H9 (cell line): ENCODE results near the gene AMACR. TPM values are rescaled to one million over a fixed set of nuclear protein-coding genes. Genes with fewer than 3 reads are reported as not detected.
"Not testable (repeated sequence)": the region's sequence is repeated elsewhere in the genome, so short reads cannot be mapped to it uniquely, and the experiment has no call there.

Experiments
- DNase-seq: peaks from one replicate; pipeline ENCODE4 v3.0.0-alpha.2; 2017
- H2AFZ ChIP-seq: one replicate; pipeline ENCODE4 v1.6.1; 2013; ENCODE audit warnings: mild to moderate bottlenecking, low read length, control low read depth, moderate library complexity
- H2AK5ac ChIP-seq: 2 replicates; pipeline ENCODE4 v1.6.1; 2013; ENCODE audit warnings: low read length, control low read depth, mixed read lengths; ENCODE audit not compliant: insufficient read length
- H2BK120ac ChIP-seq: one replicate; pipeline ENCODE4 v1.6.1; 2013; ENCODE audit warnings: low read depth, mild to moderate bottlenecking, low read length, control low read depth, inconsistent platforms; ENCODE audit not compliant: poor library complexity, severe bottlenecking
- H2BK12ac ChIP-seq: 2 replicates; pipeline ENCODE4 v1.6.1; 2013; ENCODE audit warnings: low read length, control low read depth, mixed read lengths, low read depth; ENCODE audit not compliant: insufficient read length
- H2BK15ac ChIP-seq: 2 replicates; pipeline ENCODE4 v1.6.1; 2013; ENCODE audit warnings: low read depth, low read length, control low read depth
- H2BK20ac ChIP-seq: one replicate; pipeline ENCODE4 v1.6.1; 2013; ENCODE audit warnings: low read depth, mild to moderate bottlenecking, low read length, control low read depth, inconsistent platforms; ENCODE audit not compliant: poor library complexity, severe bottlenecking
- H2BK5ac ChIP-seq: 2 replicates; pipeline ENCODE4 v1.6.1; 2013; ENCODE audit warnings: low read length, control low read depth, mixed read lengths; ENCODE audit not compliant: insufficient read length
- H3K14ac ChIP-seq: 2 replicates; pipeline ENCODE4 v1.6.1; 2013; ENCODE audit warnings: low read length, control low read depth; ENCODE audit not compliant: insufficient read depth
- H3K18ac ChIP-seq: 2 replicates; pipeline ENCODE4 v1.6.1; 2013; ENCODE audit warnings: low read depth, mild to moderate bottlenecking, mixed read lengths, low read length, control low read depth; ENCODE audit not compliant: insufficient read length
- H3K23ac ChIP-seq: 2 replicates; pipeline ENCODE4 v1.6.1; 2013; ENCODE audit warnings: low read length, control low read depth, mixed read lengths, low read depth; ENCODE audit not compliant: insufficient read length
- H3K23me2 ChIP-seq: 2 replicates; pipeline ENCODE4 v1.6.1; 2013; ENCODE audit warnings: low read depth, mild to moderate bottlenecking, mixed read lengths, low read length, control low read depth; ENCODE audit not compliant: insufficient read length, poor library complexity, severe bottlenecking
- H3K27ac ChIP-seq: 2 replicates; pipeline ENCODE4 v1.5.1; 2013; ENCODE audit warnings: low read length, control low read depth, mixed read lengths, low read depth; ENCODE audit not compliant: insufficient read length
- H3K27me3 ChIP-seq: 2 replicates; pipeline ENCODE4 v1.6.1; 2013; ENCODE audit warnings: low read length, control low read depth, inconsistent platforms; ENCODE audit not compliant: insufficient read depth
- H3K4ac ChIP-seq: 2 replicates; pipeline ENCODE4 v1.6.1; 2013; ENCODE audit warnings: low read depth, mild to moderate bottlenecking, control low read depth, inconsistent platforms, low read length, moderate library complexity
- H3K4me1 ChIP-seq: 2 replicates; pipeline ENCODE4 v1.6.1; 2013; ENCODE audit warnings: low read length, control low read depth, inconsistent platforms; ENCODE audit not compliant: insufficient read depth
- H3K4me2 ChIP-seq: 2 replicates; pipeline ENCODE4 v1.6.1; 2013; ENCODE audit warnings: low read length, control low read depth, mixed read lengths; ENCODE audit not compliant: insufficient read length, insufficient read depth
- H3K56ac ChIP-seq: 2 replicates; pipeline ENCODE4 v1.6.1; 2013; ENCODE audit warnings: low read depth, mild to moderate bottlenecking, mixed read lengths, low read length, control low read depth; ENCODE audit not compliant: insufficient read length
- H3K79me1 ChIP-seq: 2 replicates; pipeline ENCODE4 v1.6.1; 2013; ENCODE audit warnings: low read depth, mild to moderate bottlenecking, moderate library complexity, low read length, control low read depth, inconsistent platforms; ENCODE audit not compliant: insufficient read depth, poor library complexity, severe bottlenecking
- H3K79me2 ChIP-seq: 2 replicates; pipeline ENCODE4 v1.6.1; 2013; ENCODE audit warnings: low read length, control low read depth, inconsistent platforms; ENCODE audit not compliant: insufficient read depth
- H3K9ac ChIP-seq: 2 replicates; pipeline ENCODE4 v1.6.1; 2013; ENCODE audit warnings: low read length, control low read depth, mixed read lengths; ENCODE audit not compliant: insufficient read length; ENCODE audit errors: extremely low read depth
- H3K9me3 ChIP-seq: one replicate; pipeline ENCODE4 v1.6.1; 2013; ENCODE audit warnings: low read depth, low read length, inconsistent platforms; ENCODE audit not compliant: control insufficient read depth
- H3T11ph ChIP-seq: one replicate; pipeline ENCODE4 v1.6.1; 2013; ENCODE audit warnings: mild to moderate bottlenecking, low read length, control low read depth, inconsistent platforms
- H4K20me1 ChIP-seq: one replicate; pipeline ENCODE4 v1.6.1; 2013; ENCODE audit not compliant: control insufficient read depth, insufficient read length, insufficient read depth
- H4K5ac ChIP-seq: 2 replicates; pipeline ENCODE4 v1.6.1; 2013; ENCODE audit warnings: low read depth, mild to moderate bottlenecking, mixed read lengths, low read length, control low read depth; ENCODE audit not compliant: insufficient read length
- H4K8ac ChIP-seq: replicated peaks from 2 replicates; pipeline ENCODE4 v1.6.1; 2013; ENCODE audit warnings: low read length, control low read depth, mixed read lengths, low read depth; ENCODE audit not compliant: insufficient read length
- H4K91ac ChIP-seq: 2 replicates; pipeline ENCODE4 v1.6.1; 2013; ENCODE audit warnings: low read depth, mild to moderate bottlenecking, moderate library complexity, mixed read lengths, low read length, control low read depth; ENCODE audit not compliant: insufficient read length
- H3K27ac Mint-ChIP-seq, 3 experiments: 2 replicates in 2 of 3; 3 replicates in 1 of 3; pipeline ENCODE4 v1.8.0; 2020 to 2021; ENCODE audit warnings: mixed read lengths in 3 of 3, mild to moderate bottlenecking in 1 of 3, moderate library complexity in 1 of 3
- H3K27me3 Mint-ChIP-seq: 2 replicates; pipeline ENCODE4 v1.8.0; 2021; ENCODE audit warnings: low read depth, mild to moderate bottlenecking, moderate library complexity, mixed read lengths
- H3K36me3 Mint-ChIP-seq, 3 experiments: 2 replicates in 2 of 3; 3 replicates in 1 of 3; pipeline ENCODE4 v1.8.0; 2020 to 2021; ENCODE audit warnings: low read depth in 3 of 3, mixed read lengths in 3 of 3; ENCODE audit not compliant: insufficient read depth in 1 of 3
- H3K4me1 Mint-ChIP-seq, 2 experiments: 2 replicates each; pipeline ENCODE4 v1.8.0; 2020; ENCODE audit warnings: mixed read lengths in 2 of 2
- H3K4me3 Mint-ChIP-seq, 2 experiments: 2 replicates in 1 of 2; 3 replicates in 1 of 2; pipeline ENCODE4 v1.8.0; 2020 to 2021; ENCODE audit warnings: mild to moderate bottlenecking in 2 of 2, mixed read lengths in 2 of 2, moderate library complexity in 1 of 2
- H3K9me3 Mint-ChIP-seq, 2 experiments: 2 replicates in 1 of 2; 3 replicates in 1 of 2; pipeline ENCODE4 v1.8.0; 2020; ENCODE audit warnings: mild to moderate bottlenecking in 2 of 2, mixed read lengths in 2 of 2, moderate library complexity in 1 of 2
- WGBS: extraction: QIAGEN DNeasy Blood & Tissue Kit; methylation state at CpG from one replicate; pipeline ENCODE4 v1.1.7; 2013; ENCODE audit warnings: missing lambda C conversion rate, low lambda C conversion rate, mixed read lengths; ENCODE audit not compliant: insufficient read length; ENCODE audit errors: extremely low coverage; 5-methylcytosine and 5-hydroxymethylcytosine counted together
- total RNA-seq: library from RNA; stranded (reverse); gene quantifications from 2 replicates; pipeline ENCODE4 v1.2.1, GENCODE V29; 2021
- TF ChIP-seq, protein P1 (sequence below): fragments of 200-600 bp; sonication (generic); conservative IDR thresholded peaks from 3 replicates; pipeline ENCODE4 v1.8.0; 2021; ENCODE audit warnings: antibody characterized with exemption, mild to moderate bottlenecking

AMACR gene
- total RNA-seq, 1 experiment from 2014 or later: 9.7 TPM

DNA sequence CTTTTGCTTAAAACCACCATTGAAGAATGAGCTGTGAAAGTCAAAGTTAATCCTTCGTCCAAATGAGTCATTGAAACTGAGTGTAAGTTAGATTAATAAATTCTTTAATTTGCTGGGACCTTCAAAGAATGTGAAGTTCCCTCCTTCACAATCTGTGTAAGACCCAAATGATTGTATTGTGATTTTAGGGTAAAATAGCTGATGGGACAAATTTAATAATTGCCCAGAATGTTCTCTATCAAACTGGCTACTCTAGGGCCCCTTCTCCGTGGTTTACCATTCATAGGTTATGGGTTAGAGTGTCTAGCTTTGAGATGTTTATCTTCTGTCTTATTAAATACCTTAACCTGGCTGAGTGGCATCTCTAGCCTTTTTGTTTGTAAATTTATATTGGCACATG, 23.3 kb upstream of the AMACR start:
- no peaks in the 10 kb centered on the region for H3K9me3 Mint-ChIP-seq
- H2AK5ac ChIP-seq: no peak overlapping the region
- no peak overlapping the region for H2BK12ac ChIP-seq
- no peak overlapping the region for H3K4ac ChIP-seq
- no peaks in the 10 kb centered on the region for H3K23me2 ChIP-seq
- H3T11ph ChIP-seq: no peak overlapping the region
- no peak overlapping the region for H3K4me3 Mint-ChIP-seq
- H2BK15ac ChIP-seq: no peak overlapping the region
- no peak overlapping the region for H2BK120ac ChIP-seq
- H3K14ac ChIP-seq: no peak overlapping the region
- WGBS: no CpG with 5 or more reads among the region's 2 CpGs
- H3K4me1 Mint-ChIP-seq: peaks cover 0 to 2% of the 10 kb centered on the region in 2 experiments; a peak in 1 of 4 replicates
- H3K27ac ChIP-seq: no peak overlapping the region
- no peak overlapping the region for H3K56ac ChIP-seq
- H2BK5ac ChIP-seq: no peak overlapping the region
- no peak overlapping the region for H2AFZ ChIP-seq
- H4K5ac ChIP-seq: no peak overlapping the region
- H3K27me3 Mint-ChIP-seq: no peaks in the 10 kb centered on the region
- peaks cover 0 to 4% (median 0%) of the 10 kb centered on the region in 3 experiments; a peak in 2 of 7 replicates for H3K36me3 Mint-ChIP-seq
- no peaks in the 10 kb centered on the region for H3K27me3 ChIP-seq
- no peak overlapping the region for H4K8ac ChIP-seq
- no peak overlapping the region for H3K9ac ChIP-seq
- no peak overlapping the region for H3K23ac ChIP-seq
- H4K91ac ChIP-seq: no peak overlapping the region
- no peak overlapping the region for H3K27ac Mint-ChIP-seq
- no peaks in the 10 kb centered on the region for H3K79me1 ChIP-seq
- H3K4me1 ChIP-seq: no peaks in the 10 kb centered on the region; the same call in 1 of the 2 replicates
- no peak overlapping the region for H3K18ac ChIP-seq
- no peak overlapping the region for H2BK20ac ChIP-seq
- TF ChIP-seq, protein P1, sequence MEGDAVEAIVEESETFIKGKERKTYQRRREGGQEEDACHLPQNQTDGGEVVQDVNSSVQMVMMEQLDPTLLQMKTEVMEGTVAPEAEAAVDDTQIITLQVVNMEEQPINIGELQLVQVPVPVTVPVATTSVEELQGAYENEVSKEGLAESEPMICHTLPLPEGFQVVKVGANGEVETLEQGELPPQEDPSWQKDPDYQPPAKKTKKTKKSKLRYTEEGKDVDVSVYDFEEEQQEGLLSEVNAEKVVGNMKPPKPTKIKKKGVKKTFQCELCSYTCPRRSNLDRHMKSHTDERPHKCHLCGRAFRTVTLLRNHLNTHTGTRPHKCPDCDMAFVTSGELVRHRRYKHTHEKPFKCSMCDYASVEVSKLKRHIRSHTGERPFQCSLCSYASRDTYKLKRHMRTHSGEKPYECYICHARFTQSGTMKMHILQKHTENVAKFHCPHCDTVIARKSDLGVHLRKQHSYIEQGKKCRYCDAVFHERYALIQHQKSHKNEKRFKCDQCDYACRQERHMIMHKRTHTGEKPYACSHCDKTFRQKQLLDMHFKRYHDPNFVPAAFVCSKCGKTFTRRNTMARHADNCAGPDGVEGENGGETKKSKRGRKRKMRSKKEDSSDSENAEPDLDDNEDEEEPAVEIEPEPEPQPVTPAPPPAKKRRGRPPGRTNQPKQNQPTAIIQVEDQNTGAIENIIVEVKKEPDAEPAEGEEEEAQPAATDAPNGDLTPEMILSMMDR: no peak
- no peak for DNase-seq
- no peaks in the 10 kb centered on the region for H3K79me2 ChIP-seq
- H4K20me1 ChIP-seq: no peaks in the 10 kb centered on the region
- H3K9me3 ChIP-seq: no peaks in the 10 kb centered on the region
- no peak overlapping the region for H3K4me2 ChIP-seq

DNA sequence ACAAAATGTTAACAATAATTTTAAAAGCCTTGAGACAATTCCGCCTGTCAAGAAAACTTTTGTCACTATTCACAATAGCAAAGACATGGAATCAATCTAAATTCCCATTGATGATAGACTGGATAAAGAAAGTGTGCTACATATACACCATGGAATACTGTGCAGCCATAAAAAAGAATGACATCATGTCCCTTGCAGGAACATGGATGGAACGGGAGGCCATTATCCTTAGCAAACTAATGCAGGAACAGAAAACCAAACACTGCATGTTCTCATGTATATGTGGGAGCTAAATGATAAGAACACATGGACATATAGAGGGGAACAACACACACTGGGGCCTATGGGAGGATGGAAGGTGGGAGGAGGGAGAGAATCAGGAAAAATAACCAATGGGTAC, 22.7 kb upstream of the AMACR start:
- H3K27me3 ChIP-seq, H3K4me2 ChIP-seq, H2BK5ac ChIP-seq, H3K27ac Mint-ChIP-seq, H2BK120ac ChIP-seq, H3K4ac ChIP-seq, H3K4me1 ChIP-seq, H3K23ac ChIP-seq, H3K18ac ChIP-seq, H4K20me1 ChIP-seq, H3K23me2 ChIP-seq, H3K4me3 Mint-ChIP-seq, H3K4me1 Mint-ChIP-seq, H4K5ac ChIP-seq, H4K91ac ChIP-seq, H2AK5ac ChIP-seq, H2AFZ ChIP-seq, H2BK12ac ChIP-seq, H3K56ac ChIP-seq, H3K79me1 ChIP-seq, H2BK20ac ChIP-seq, H3K27me3 Mint-ChIP-seq, H3T11ph ChIP-seq, H4K8ac ChIP-seq, H3K79me2 ChIP-seq, DNase-seq, H3K27ac ChIP-seq, H2BK15ac ChIP-seq, H3K14ac ChIP-seq, H3K9me3 Mint-ChIP-seq, H3K9ac ChIP-seq, H3K9me3 ChIP-seq, H3K36me3 Mint-ChIP-seq: not testable (repeated sequence)
- no CpG with 5 or more reads among the region's 2 CpGs for WGBS
